Central memory CD8-positive, alpha-beta T cell (primary cell): Measurements from ENCODE around the gene ZBTB2.
"Not testable (repeated sequence)": the region's sequence is repeated elsewhere in the genome, so short reads cannot be mapped to it uniquely, and the experiment has no call there.

Experiments
- ATAC-seq: fragments of 150-1000 bp; cut with Tn5 transposase; replicated peaks from 2 replicates; pipeline ENCODE4 v1.10.0; 2022; ENCODE audit warnings: mild to moderate bottlenecking, moderate FRiP score, moderate number of reproducible peaks; ENCODE audit not compliant: poor library complexity, severe bottlenecking; ENCODE audit errors: extremely low read depth
- DNase-seq, 2 donors: peaks; one replicate each; pipeline ENCODE4 v3.0.0; 2021; ENCODE audit warnings: low spot score in 2 of 2
- H3K27ac Mint-ChIP-seq: one replicate; pipeline ENCODE4 v1.8.0; 2022; ENCODE audit warnings: low read depth, mild to moderate bottlenecking, moderate library complexity, mixed read lengths
- H3K27me3 Mint-ChIP-seq: one replicate; pipeline ENCODE4 v1.8.0; 2022; ENCODE audit warnings: mixed read lengths
- H3K36me3 Mint-ChIP-seq: one replicate; pipeline ENCODE4 v1.8.0; 2022; ENCODE audit warnings: mild to moderate bottlenecking, moderate library complexity, mixed read lengths; ENCODE audit not compliant: insufficient read depth
- H3K4me1 Mint-ChIP-seq: one replicate; pipeline ENCODE4 v1.8.0; 2022; ENCODE audit warnings: mixed read lengths
- H3K4me3 Mint-ChIP-seq: one replicate; pipeline ENCODE4 v1.8.0; 2022; ENCODE audit warnings: mild to moderate bottlenecking, moderate library complexity, mixed read lengths
- H3K9me3 Mint-ChIP-seq: one replicate; pipeline ENCODE4 v1.8.0; 2022; ENCODE audit warnings: mixed read lengths

The ZBTB2 gene

DNA sequence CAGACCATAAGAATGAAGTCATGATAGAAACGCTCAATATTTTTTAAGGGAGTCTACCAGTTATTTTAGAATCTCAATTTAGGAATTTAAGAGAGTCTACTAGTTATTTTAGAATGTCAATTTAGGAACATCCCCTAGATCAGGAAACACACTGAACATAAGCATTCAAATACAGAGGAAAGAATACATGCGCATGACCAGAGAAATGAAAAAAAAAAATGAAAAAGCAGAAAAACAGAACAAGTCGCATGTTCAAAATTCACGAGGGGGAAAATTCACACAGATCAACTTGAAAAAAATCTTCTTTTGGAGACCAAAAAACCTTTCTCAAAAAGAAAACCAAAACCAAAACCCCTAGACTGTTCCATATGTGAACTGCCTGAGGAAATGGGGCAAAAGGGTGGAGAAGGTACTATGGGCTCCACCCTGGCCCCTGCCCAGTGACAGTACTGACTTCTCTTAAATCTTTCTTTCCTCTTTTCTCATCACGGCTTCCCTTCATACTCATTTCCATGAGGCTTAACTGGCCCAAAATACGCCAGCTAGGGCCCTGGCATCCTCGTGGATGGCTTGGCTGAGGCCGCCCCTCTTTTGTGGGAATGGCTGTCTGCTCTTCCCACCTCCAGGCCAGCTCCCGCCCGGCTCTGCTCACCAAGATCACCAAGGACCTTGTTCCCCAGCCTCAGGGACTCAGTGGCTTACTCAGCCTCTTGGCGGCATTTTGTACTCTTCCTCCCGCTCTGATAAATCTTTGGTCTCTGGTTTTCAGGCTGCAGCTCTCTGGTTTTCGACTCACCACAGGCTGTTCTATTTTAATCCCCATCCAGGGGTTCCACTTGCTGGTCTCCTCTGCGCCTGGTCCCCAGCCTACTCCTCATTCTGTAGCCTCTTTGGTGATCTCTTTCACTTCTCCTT lies 11.2 kb downstream of the ZBTB2 start:
- peak; percentile 84 for ATAC-seq
- H3K27ac Mint-ChIP-seq, result peak overlapping the region; percentile 99

DNA sequence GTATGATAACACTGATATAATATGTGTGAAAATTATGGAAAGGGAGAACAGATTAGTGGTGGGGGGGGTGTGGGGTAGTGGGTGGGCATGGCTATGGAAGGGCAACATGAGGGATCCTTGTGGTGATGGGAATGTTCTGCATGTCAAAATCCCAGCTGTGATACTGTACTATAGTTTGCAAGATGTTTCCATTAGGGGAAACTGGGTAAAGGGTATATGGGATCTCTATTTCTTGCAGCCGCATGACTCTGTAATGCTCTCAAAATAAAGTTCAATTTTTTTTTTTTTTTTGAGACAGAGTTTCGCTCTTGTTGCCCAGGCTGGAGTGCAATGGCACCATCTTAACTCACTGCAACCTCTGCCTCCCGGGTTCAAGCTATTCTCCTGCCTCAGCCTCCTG lies 14.3 kb downstream of the ZBTB2 start:
- no peaks in the 10 kb centered on the region for H3K27me3 Mint-ChIP-seq
- H3K27ac Mint-ChIP-seq, result no peak overlapping the region
- ATAC-seq (no peak), DNase-seq (no peak)
- peaks cover 75% of the 10 kb centered on the region for H3K4me1 Mint-ChIP-seq
- H3K4me3 Mint-ChIP-seq, result no peak overlapping the region
- no peaks in the 10 kb centered on the region for H3K9me3 Mint-ChIP-seq
- H3K36me3 Mint-ChIP-seq, result peaks cover 18% of the 10 kb centered on the region

More for the DNA sequence above, 11.2 kb downstream of the ZBTB2 start:
- Mint-ChIP-seq H3K9me3 (no peaks in the 10 kb centered on the region), H3K27me3 (no peaks in the 10 kb centered on the region), H3K4me3 (peak overlapping the region; percentile 84), H3K36me3 (peaks cover 6% of the 10 kb centered on the region), H3K4me1 (peaks cover 63% of the 10 kb centered on the region)
- DNase-seq, result no peak

DNA sequence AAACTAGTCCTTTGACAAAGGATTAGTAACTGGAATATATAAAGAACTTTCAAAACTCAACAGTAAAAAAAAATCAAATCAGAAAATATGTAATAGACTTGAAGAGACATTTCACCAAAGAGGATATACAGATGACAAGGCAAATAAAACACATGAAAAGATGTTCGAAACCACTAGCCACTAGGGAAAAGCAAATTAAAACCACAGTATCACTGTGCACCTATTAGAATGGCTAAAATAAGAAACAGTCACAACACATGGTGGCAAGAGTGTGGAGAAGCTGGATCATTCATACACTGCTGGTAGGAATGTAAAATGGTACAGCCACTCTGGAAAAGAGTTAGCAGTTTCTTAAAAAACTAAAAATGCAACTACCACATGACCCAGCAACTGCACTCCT lies 14.9 kb downstream of the ZBTB2 start:
- no peaks in the 10 kb centered on the region for H3K9me3 Mint-ChIP-seq
- peaks cover 78% of the 10 kb centered on the region for H3K4me1 Mint-ChIP-seq
- H3K4me3 Mint-ChIP-seq, result peak overlapping the region; percentile 21
- H3K27ac Mint-ChIP-seq, result peak overlapping the region; percentile 83
- H3K36me3 Mint-ChIP-seq, result peaks cover 20% of the 10 kb centered on the region
- H3K27me3 Mint-ChIP-seq, result no peaks in the 10 kb centered on the region
- ATAC-seq (no peak), DNase-seq (no peak)

DNA sequence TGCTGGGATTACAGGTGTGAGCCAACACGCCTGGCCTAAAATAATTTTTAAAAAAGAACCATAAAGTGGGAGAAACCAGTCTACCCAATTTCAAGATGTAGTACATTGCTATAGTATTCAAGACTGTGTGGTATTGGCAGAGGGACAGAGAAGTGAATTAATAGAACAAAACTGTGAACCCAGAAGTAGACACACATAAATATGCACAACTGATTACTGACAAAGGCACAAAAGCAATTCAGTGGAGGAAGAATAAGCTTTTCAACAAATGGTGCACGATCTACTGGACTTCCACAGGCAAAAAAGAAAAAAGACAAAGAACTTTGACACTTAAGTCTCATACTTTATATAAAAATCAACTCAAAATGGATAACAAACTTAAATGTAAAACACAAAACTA lies 15.5 kb downstream of the ZBTB2 start:
- Mint-ChIP-seq H3K9me3 (no peaks in the 10 kb centered on the region), H3K27ac (peak overlapping the region; percentile 83), H3K4me3 (peak overlapping the region; percentile 21), H3K27me3 (no peaks in the 10 kb centered on the region), H3K36me3 (peaks cover 22% of the 10 kb centered on the region), H3K4me1 (peaks cover 78% of the 10 kb centered on the region)
- ATAC-seq (no peak), DNase-seq (no peak)

DNA sequence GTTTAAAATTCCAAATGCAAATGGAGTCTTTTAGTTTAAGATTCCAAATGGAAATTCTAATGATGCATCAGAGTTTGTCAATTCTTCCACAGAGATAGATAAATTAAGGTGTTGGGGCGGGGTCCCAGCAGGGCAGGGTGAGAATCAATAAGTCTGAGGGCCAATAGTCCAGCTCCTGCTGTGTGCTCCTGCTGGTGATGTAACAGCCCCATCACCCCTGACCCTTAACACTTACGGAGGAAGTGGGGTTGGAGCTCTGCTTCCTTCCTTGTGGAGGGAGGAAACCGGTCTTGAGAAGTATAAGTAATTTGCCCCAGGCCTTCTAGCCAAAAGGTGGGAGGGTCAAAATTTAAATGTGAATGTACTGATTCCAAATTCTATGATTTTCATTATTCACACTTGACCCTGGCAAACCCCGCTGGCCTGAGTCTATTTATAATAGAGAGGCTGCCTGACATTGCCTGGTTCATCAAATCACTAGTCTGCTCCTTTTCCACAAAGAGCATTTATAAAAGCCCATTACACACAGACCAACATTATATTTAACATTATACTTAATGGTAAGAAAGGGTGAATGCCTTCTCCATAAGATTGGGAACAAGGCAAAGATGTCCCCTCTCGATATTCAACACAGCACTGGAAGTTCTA lies 17.2 kb downstream of the ZBTB2 start:
- Mint-ChIP-seq H3K4me1 (peaks cover 64% of the 10 kb centered on the region), H3K27me3 (no peaks in the 10 kb centered on the region)

GRCh38 chr6:151372164-151372563 lies 19.2 kb downstream of the ZBTB2 start:
- peaks cover 20% of the 10 kb centered on the region for H3K36me3 Mint-ChIP-seq
- DNase-seq (no peak), ATAC-seq (no peak)
- peaks cover 52% of the 10 kb centered on the region for H3K4me1 Mint-ChIP-seq
- no peaks in the 10 kb centered on the region for H3K9me3 Mint-ChIP-seq
- peak overlapping the region; percentile 58 for H3K4me3 Mint-ChIP-seq
- H3K27ac Mint-ChIP-seq, result peak overlapping the region; percentile 17
- H3K27me3 Mint-ChIP-seq, result no peaks in the 10 kb centered on the region

More for the DNA sequence above, 17.2 kb downstream of the ZBTB2 start:
- Mint-ChIP-seq H3K4me3 (peak overlapping the region; percentile 58), H3K27ac (peak overlapping the region; percentile 17), H3K9me3 (no peaks in the 10 kb centered on the region), H3K36me3 (peaks cover 22% of the 10 kb centered on the region)
- DNase-seq (no peak), ATAC-seq (peak; percentile 35)

- no peak overlapping the region for H3K4me3 Mint-ChIP-seq
- DNase-seq, result no peak
- no peak for ATAC-seq
- H3K9me3 Mint-ChIP-seq, result no peaks in the 10 kb centered on the region
- H3K4me1 Mint-ChIP-seq, result peaks cover 37% of the 10 kb centered on the region
- H3K27me3 Mint-ChIP-seq, result no peaks in the 10 kb centered on the region
- H3K36me3 Mint-ChIP-seq, result peaks cover 31% of the 10 kb centered on the region
- no peak overlapping the region for H3K27ac Mint-ChIP-seq
Observed at GRCh38 chr6:151370509-151371078, 20.8 kb downstream of the ZBTB2 start.

DNA sequence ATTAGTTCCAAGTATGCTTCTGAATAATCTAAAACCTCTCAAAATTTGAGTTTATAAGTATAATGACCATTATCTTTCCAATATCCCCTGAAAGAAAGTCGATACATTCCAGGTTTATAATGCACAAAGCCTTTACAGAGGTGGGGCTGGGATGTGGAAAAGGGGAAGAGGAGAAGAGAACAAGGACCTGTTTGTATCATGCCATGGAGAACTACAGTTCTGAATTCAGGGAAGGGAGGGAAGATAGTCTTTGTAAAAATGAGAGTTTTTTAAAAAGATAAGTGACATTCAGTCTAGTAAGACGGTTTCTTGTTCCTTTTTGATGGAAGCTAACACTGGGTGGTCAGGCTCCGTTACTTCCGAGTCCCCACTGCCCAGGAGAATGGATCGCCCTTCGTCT lies 26.1 kb downstream of the ZBTB2 start:
- Mint-ChIP-seq H3K36me3 (peaks cover 40% of the 10 kb centered on the region), H3K4me3 (no peak overlapping the region), H3K27me3 (no peaks in the 10 kb centered on the region), H3K4me1 (no peaks in the 10 kb centered on the region), H3K9me3 (no peaks in the 10 kb centered on the region), H3K27ac (peak overlapping the region; percentile 23)
- DNase-seq (no peak), ATAC-seq (no peak)

DNA sequence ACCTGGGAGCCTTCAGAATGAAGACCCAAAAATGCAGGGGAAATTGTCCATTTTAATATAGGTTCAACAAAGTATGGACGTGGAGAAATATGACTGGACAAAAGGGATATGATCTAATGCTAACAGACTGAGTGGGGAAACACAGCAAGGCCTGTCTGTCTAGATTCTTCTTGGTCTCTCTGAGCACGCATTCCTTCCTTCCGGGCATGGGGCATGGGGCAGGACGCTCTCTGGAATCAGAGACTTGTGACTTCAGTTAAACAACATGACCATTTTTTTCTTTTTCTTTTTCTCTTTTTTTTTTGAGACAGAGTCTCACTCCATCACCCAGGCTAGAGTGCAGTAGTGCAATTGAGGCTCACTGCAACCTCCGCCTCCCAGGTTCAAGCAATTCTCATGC lies 31.9 kb downstream of the ZBTB2 start:
- H3K9me3 Mint-ChIP-seq, result no peaks in the 10 kb centered on the region
- H3K27ac Mint-ChIP-seq, result no peak overlapping the region
- DNase-seq (no peak), ATAC-seq (no peak)
- no peak overlapping the region for H3K4me3 Mint-ChIP-seq
- no peaks in the 10 kb centered on the region for H3K4me1 Mint-ChIP-seq
- no peaks in the 10 kb centered on the region for H3K27me3 Mint-ChIP-seq
- H3K36me3 Mint-ChIP-seq, result peaks cover 18% of the 10 kb centered on the region

GRCh38 chr6:151358475-151358874 lies 32.9 kb downstream of the ZBTB2 start:
- H3K36me3 Mint-ChIP-seq, result peaks cover 15% of the 10 kb centered on the region
- H3K27ac Mint-ChIP-seq, result no peak overlapping the region

GRCh38 chr6:151357758-151358436 lies 33.5 kb downstream of the ZBTB2 start:
- Mint-ChIP-seq H3K36me3 (peaks cover 11% of the 10 kb centered on the region), H3K4me1 (no peaks in the 10 kb centered on the region), H3K27me3 (no peaks in the 10 kb centered on the region), H3K27ac (peak overlapping the region; percentile 29), H3K9me3 (no peaks in the 10 kb centered on the region), H3K4me3 (no peak overlapping the region)
- no peak for DNase-seq
- no peak for ATAC-seq

More at GRCh38 chr6:151358475-151358874, 32.9 kb downstream of the ZBTB2 start:
- DNase-seq (no peak), ATAC-seq (no peak)
- H3K27me3 Mint-ChIP-seq, result no peaks in the 10 kb centered on the region
- no peaks in the 10 kb centered on the region for H3K9me3 Mint-ChIP-seq
- no peak overlapping the region for H3K4me3 Mint-ChIP-seq
- H3K4me1 Mint-ChIP-seq, result no peaks in the 10 kb centered on the region

DNA sequence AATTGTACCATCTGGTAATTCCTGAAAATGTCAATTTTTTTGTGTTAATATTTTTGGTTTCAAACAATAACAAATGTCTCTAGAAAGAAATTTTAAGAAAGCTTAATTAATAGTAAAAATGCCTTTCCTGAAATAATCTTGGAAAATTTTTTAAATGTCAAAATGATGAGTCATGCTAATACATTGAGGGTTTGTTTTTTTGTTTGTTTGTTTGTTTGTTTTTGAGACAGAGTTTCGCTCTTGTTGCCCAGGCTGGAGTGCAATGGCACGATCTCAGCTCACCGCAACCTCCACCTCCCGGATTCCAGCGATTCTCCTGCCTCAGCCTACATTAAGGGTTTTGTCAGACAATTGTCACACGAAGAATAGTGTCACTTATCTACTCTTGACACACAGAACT lies 34.4 kb downstream of the ZBTB2 start:
- not testable (repeated sequence) for H3K4me3 Mint-ChIP-seq, DNase-seq, H3K27ac Mint-ChIP-seq, H3K27me3 Mint-ChIP-seq, ATAC-seq, H3K9me3 Mint-ChIP-seq, H3K4me1 Mint-ChIP-seq, H3K36me3 Mint-ChIP-seq
